Upper lobe of left lung (tissue), 4 donors: ENCODE results near the gene SEPTIN10.

Source experiments
- CTCF ChIP-seq, 6 experiments: fragments of 450-650 bp in 4 of 6; fragments of 200-600 bp in 2 of 6; sonication (generic) in 2 of 6; IDR thresholded peaks; one replicate each; pipeline ENCODE4 v1.5.1; 2016 to 2019; ENCODE audit warnings: antibody characterized with exemption in 6 of 6
- EP300 ChIP-seq, 4 donors: sonication (generic); formaldehyde crosslinking; IDR thresholded peaks; one replicate each; pipeline ENCODE4 v1.5.1; 2017; ENCODE audit warnings: antibody characterized with exemption in 4 of 4, control low read depth in 2 of 4
- POLR2A ChIP-seq, 4 donors: fragments of 450-650 bp; IDR thresholded peaks; one replicate each; pipeline ENCODE4 v1.5.1; 2016 to 2017; ENCODE audit warnings: antibody characterized with exemption in 4 of 4, mild to moderate bottlenecking in 2 of 4
- POLR2AphosphoS5 ChIP-seq, 2 donors: sonication (generic); formaldehyde crosslinking; IDR thresholded peaks; one replicate each; pipeline ENCODE4 v1.5.1; 2017; ENCODE audit warnings: antibody characterized with exemption in 2 of 2

GRCh38 chr2:109644571-109645275, 31.0 kb upstream of the SEPTIN10 start:
- TF ChIP-seq CTCF (IDR thresholded peaks at IDR 0.05) (no peak), POLR2AphosphoS5 (IDR thresholded peaks at IDR 0.05) (no peak), POLR2A (IDR thresholded peaks at IDR 0.05) (no peak), EP300 (IDR thresholded peaks at IDR 0.05) (no peak)
